Sigmoid colon (tissue), 7 donors: Measurements from ENCODE around the gene ZNF17. TPM values are rescaled to one million over a fixed set of nuclear protein-coding genes. Genes with fewer than 3 reads are reported as not detected.

Experiments used
- DNase-seq: peaks from one replicate; pipeline ENCODE4 v3.0.0-alpha.2; 2019
- H3K27ac ChIP-seq, 4 donors: fragments of 200-600 bp; sonication (generic); one replicate each; pipeline ENCODE4 v1.5.1; 2016 to 2019; ENCODE audit warnings: mild to moderate bottlenecking in 1 of 4
- H3K27me3 ChIP-seq, 3 donors: fragments of 200-600 bp; sonication (generic); one replicate each; pipeline ENCODE4 v1.5.1; 2019; ENCODE audit warnings: mild to moderate bottlenecking in 1 of 3
- H3K36me3 ChIP-seq, 4 donors: fragments of 200-600 bp; sonication (generic); one replicate each; pipeline ENCODE4 v1.5.1; 2016 to 2019
- H3K4me1 ChIP-seq, 4 donors: fragments of 200-600 bp; sonication (generic); one replicate each; pipeline ENCODE4 v1.5.1; 2017 to 2019
- H3K4me3 ChIP-seq, 4 donors: fragments of 200-600 bp; sonication (generic); one replicate each; pipeline ENCODE4 v1.5.1; 2017 to 2019; ENCODE audit warnings: mild to moderate bottlenecking in 2 of 4, moderate library complexity in 1 of 4
- H3K9me3 ChIP-seq, 4 donors: fragments of 200-600 bp in 3 of 4; sonication (generic) in 3 of 4; one replicate each; pipeline versions ENCODE4 v1.5.1 to v1.6.1; 2013 to 2019
- CTCF ChIP-seq, 4 experiments: fragments of 450-650 bp in 3 of 4; fragments of 200-600 bp in 1 of 4; IDR thresholded peaks; one replicate each; pipeline ENCODE4 v1.5.1; 2016 to 2019; ENCODE audit warnings: antibody characterized with exemption in 4 of 4, mild to moderate bottlenecking in 3 of 4, moderate library complexity in 2 of 4
- EP300 ChIP-seq, 4 donors: sonication (generic); formaldehyde crosslinking; IDR thresholded peaks; one replicate each; pipeline ENCODE4 v1.6.1; 2017; ENCODE audit warnings: antibody characterized with exemption in 4 of 4
- POLR2A ChIP-seq, 2 donors: fragments of 450-650 bp; IDR thresholded peaks; one replicate each; pipeline ENCODE4 v1.6.1; 2016; ENCODE audit warnings: antibody characterized with exemption in 2 of 2, mild to moderate bottlenecking in 2 of 2, moderate library complexity in 2 of 2
- POLR2AphosphoS5 ChIP-seq, 4 donors: sonication (generic); formaldehyde crosslinking; IDR thresholded peaks; one replicate each; pipeline ENCODE4 v1.6.1; 2017; ENCODE audit warnings: antibody characterized with exemption in 4 of 4
- WGBS, 2 donors: extraction: QIAGEN DNeasy Blood & Tissue Kit; methylation state at CpG; one replicate each; pipeline ENCODE4 v1.1.7; 2013; 5-methylcytosine and 5-hydroxymethylcytosine counted together
- intact Hi-C: fragments of 100-400 bp; cut with DNase I; formaldehyde crosslinking; loops from one replicate; pipeline ENCODE4 v1.15.1; 2023
- polyA plus RNA-seq, 3 donors: library from polyadenylated mRNA; stranded (reverse); fragments of 200-250 nt; gene quantifications; one replicate each; pipeline ENCODE4 v1.2.3, GENCODE V29; 2013
- total RNA-seq, 4 donors: library from RNA; depleted of rRNA; stranded (reverse); fragments of >200 nt; gene quantifications; one replicate each; pipeline ENCODE4 v1.1.0, GENCODE V29; 2016
- donor health status: healthy with polysubstance abuse.
- donor health status: Bipolar disorder and iron deficiency.
- donor health status: healthy.

ZNF17 gene
- total and polyA plus RNA-seq, 7 donors, result 0.69 to 14.0 (median 10.2) TPM

GRCh38 chr19:57380923-57381322, 30.0 kb upstream of the ZNF17 start:
- H3K4me3 ChIP-seq, result no peak overlapping the region
- TF ChIP-seq EP300 (IDR thresholded peaks at IDR 0.05) (no peak), POLR2A (IDR thresholded peaks at IDR 0.05) (no peak), CTCF (IDR thresholded peaks at IDR 0.05) (no peak), POLR2AphosphoS5 (IDR thresholded peaks at IDR 0.05) (no peak)
- intact Hi-C loops, result no loop called here
- peaks cover 0 to 5% (median 0%) of the 10 kb centered on the region in 4 donors for H3K4me1 ChIP-seq
- peaks cover 0 to 29% (median 22%) of the 10 kb centered on the region in 4 donors for H3K36me3 ChIP-seq
- DNase-seq, result no peak
- no peaks in the 10 kb centered on the region for H3K27me3 ChIP-seq
- no peak overlapping the region for H3K27ac ChIP-seq
- H3K9me3 ChIP-seq, result peaks cover 10 to 23% (median 14%) of the 10 kb centered on the region in 4 donors

GRCh38 chr19:57382806-57383488, 28.0 kb upstream of the ZNF17 start:
- Histone ChIP-seq H3K27me3 (no peaks in the 10 kb centered on the region), H3K4me1 (peaks cover 0 to 5% (median 0%) of the 10 kb centered on the region in 4 donors), H3K36me3 (peaks cover 0 to 9% (median 3%) of the 10 kb centered on the region in 4 donors), H3K27ac (no peak overlapping the region), H3K9me3 (peaks cover 3 to 11% (median 4%) of the 10 kb centered on the region in 4 donors), H3K4me3 (no peak overlapping the region)
- intact Hi-C loops, result no loop called here
- WGBS, 2 donors, result 82% methylated on average over 7 of the region's 7 CpGs
- DNase-seq, result no peak
- TF ChIP-seq POLR2AphosphoS5 (IDR thresholded peaks at IDR 0.05), result no peak
- TF ChIP-seq EP300 (IDR thresholded peaks at IDR 0.05), result no peak
- no peak for TF ChIP-seq CTCF (IDR thresholded peaks at IDR 0.05)
- TF ChIP-seq POLR2A (IDR thresholded peaks at IDR 0.05), result no peak

GRCh38 chr19:57389194-57389729, 21.7 kb upstream of the ZNF17 start:
- Histone ChIP-seq H3K4me3 (peak overlapping the region; percentile 67 to 91 (median 82)), H3K36me3 (peaks cover 0 to 19% (median 9%) of the 10 kb centered on the region in 4 donors), H3K9me3 (no peaks in the 10 kb centered on the region), H3K27me3 (no peaks in the 10 kb centered on the region), H3K27ac (peak overlapping the region; percentile 89 to 95 (median 92)), H3K4me1 (peaks cover 4 to 26% (median 14%) of the 10 kb centered on the region in 4 donors)
- DNase-seq, result no peak
- WGBS, 2 donors, result 59 to 60% methylated on average over 11 of the region's 11 CpGs
- intact Hi-C loops, result loop anchor here (1.0 kb wide), 1 partner anchor 26 kb away; the partner anchor contains the start of genes TRAPPC2B and ZNF547
- TF ChIP-seq POLR2A (IDR thresholded peaks at IDR 0.05) (no peak), CTCF (IDR thresholded peaks at IDR 0.05) (no peak)

GRCh38 chr19:57389730-57390598, 21.0 kb upstream of the ZNF17 start, which contains the start of gene ZNF548:
TSS of gene ZNF548 (plus strand) at chr19:57389854. CDS start at chr19:57390100, 246 bp downstream.
- peak; percentile 98 for DNase-seq
- Histone ChIP-seq H3K9me3 (peaks cover 0 to 3% (median 0%) of the 10 kb centered on the region in 4 donors), H3K27ac (peak within 1 kb of the TSS; percentile 89 to 95 (median 92)), H3K36me3 (peaks cover 0 to 24% (median 11%) of the 10 kb centered on the region in 4 donors), H3K4me3 (peak within 1 kb of the TSS; percentile 67 to 91 (median 82)), H3K27me3 (no peaks in the 10 kb centered on the region), H3K4me1 (peaks cover 4 to 26% (median 14%) of the 10 kb centered on the region in 4 donors)
- TF ChIP-seq EP300 (IDR thresholded peaks at IDR 0.05) (peak in 1 of 4 donors; percentile 87), POLR2AphosphoS5 (IDR thresholded peaks at IDR 0.05) (peak; percentile 92 to 97 (median 94)), CTCF (IDR thresholded peaks at IDR 0.05) (peak; percentile 12 to 42 (median 26)), POLR2A (IDR thresholded peaks at IDR 0.05) (peak; percentile 57 to 74)
- 1% methylated on average over 50 of the region's 50 CpGs for WGBS, 2 donors
- intact Hi-C loops, result loop anchor here (1.0 kb wide), 1 partner anchor 27 kb away; the partner anchor contains the start of genes TRAPPC2B and ZNF547
